Measurements from ENCODE around the gene SORL1.

Gene SORL1

DNA sequence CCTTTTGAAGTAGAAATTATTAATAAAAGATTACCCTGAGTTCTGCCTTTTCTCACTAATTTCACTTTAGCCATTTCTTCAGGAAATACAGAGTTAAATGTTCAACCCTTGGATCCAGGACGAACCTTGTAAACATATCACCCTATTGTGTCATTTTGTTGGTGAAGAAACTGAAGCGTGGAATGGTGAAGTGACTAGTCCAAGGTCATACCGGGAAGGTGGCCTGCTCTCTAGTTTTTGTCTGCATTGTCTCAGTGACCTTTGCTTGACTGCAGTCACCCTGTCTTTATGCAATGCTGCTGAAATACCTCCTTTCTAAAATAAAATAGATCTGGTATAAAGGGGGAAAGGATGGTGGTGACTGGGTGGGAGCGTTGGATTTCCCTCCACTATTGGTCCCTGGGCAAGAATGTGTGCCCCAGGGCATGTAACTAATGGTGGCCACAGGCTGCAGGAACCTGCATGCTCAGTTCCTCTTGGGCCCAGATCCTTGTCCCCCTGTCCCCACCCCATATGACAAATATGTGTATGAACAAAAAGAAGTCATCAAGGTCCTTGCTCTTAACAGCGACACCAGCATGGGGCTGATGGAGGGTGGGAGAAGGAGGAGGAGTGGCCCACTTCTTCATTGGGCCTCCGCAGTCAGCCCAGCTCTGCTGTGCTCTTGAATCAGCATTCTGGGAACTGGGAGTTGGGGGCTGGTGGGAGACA is 1.6 kb downstream of the SORL1 start:
- no peaks in the 10 kb centered on the region for H3K9me2 ChIP-seq (replicated peaks; ENCODE audit: low read depth, low read length)
- no peaks in the 10 kb centered on the region for H3K27me3 ChIP-seq (ENCODE audit: insufficient read depth, low read length, poor library complexity, severe bottlenecking)
- peaks cover 66% of the 10 kb centered on the region for H3K79me2 ChIP-seq (ENCODE audit: insufficient read depth, low read length)
- peak overlapping the region; percentile 76 for H3K9ac ChIP-seq (ENCODE audit: low read depth, low read length, poor library complexity, severe bottlenecking)
- no peaks in the 10 kb centered on the region for H3K9me3 ChIP-seq (ENCODE audit: insufficient read depth, low read depth, low read length)
- H2AFZ ChIP-seq (ENCODE audit: low read length), result no peak overlapping the region
- TF ChIP-seq EZH2phosphoT487 (IDR thresholded peaks at IDR 0.05; ENCODE audit: borderline replicate concordance), result no peak
- TF ChIP-seq, protein P1, sequence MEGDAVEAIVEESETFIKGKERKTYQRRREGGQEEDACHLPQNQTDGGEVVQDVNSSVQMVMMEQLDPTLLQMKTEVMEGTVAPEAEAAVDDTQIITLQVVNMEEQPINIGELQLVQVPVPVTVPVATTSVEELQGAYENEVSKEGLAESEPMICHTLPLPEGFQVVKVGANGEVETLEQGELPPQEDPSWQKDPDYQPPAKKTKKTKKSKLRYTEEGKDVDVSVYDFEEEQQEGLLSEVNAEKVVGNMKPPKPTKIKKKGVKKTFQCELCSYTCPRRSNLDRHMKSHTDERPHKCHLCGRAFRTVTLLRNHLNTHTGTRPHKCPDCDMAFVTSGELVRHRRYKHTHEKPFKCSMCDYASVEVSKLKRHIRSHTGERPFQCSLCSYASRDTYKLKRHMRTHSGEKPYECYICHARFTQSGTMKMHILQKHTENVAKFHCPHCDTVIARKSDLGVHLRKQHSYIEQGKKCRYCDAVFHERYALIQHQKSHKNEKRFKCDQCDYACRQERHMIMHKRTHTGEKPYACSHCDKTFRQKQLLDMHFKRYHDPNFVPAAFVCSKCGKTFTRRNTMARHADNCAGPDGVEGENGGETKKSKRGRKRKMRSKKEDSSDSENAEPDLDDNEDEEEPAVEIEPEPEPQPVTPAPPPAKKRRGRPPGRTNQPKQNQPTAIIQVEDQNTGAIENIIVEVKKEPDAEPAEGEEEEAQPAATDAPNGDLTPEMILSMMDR (conservative IDR thresholded peaks at IDR 0.05; ENCODE audit: low read length), result no peak
- no peaks in the 10 kb centered on the region for H3K36me3 ChIP-seq (ENCODE audit: insufficient read depth, low read length)
- peak overlapping the region; percentile 87 for H3K4me2 ChIP-seq (ENCODE audit: low read depth, low read length, poor library complexity, severe bottlenecking)
- peaks cover 82% of the 10 kb centered on the region for H3K4me1 ChIP-seq (ENCODE audit: insufficient read depth, low read length, poor library complexity, severe bottlenecking)
- H3K4me3 ChIP-seq (ENCODE audit: low read length, poor library complexity, severe bottlenecking), result peak overlapping the region; percentile 78
- H4K20me1 ChIP-seq (ENCODE audit: insufficient read depth, low read length, poor library complexity, severe bottlenecking), result peaks cover 13% of the 10 kb centered on the region
- no peaks in the 10 kb centered on the region for H3F3A ChIP-seq (ENCODE audit: low read depth)

DNA sequence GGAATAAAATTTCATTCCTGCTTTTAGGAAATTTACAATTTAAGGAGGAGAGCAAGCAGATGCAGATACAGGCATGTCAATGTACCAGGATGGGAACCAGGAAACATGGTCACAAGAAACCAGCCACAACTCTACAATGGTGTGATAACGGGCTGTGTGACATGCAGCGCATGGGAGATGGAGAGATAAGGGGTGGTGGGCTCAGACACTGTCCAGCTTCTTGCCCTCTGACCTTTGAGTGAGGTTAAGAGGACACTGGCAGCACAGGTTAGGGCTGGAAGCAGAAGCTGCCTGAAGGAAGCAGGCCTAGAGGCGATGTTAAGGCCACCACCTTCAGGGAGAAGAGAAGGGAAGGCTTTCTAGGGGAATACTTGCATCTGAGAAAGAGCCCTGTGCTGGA is 3.0 kb downstream of the SORL1 start:
- peaks cover 79% of the 10 kb centered on the region for H3K79me2 ChIP-seq (ENCODE audit: insufficient read depth, low read length)
- peaks cover 86% of the 10 kb centered on the region for H3K4me1 ChIP-seq (ENCODE audit: insufficient read depth, low read length, poor library complexity, severe bottlenecking)

DNA sequence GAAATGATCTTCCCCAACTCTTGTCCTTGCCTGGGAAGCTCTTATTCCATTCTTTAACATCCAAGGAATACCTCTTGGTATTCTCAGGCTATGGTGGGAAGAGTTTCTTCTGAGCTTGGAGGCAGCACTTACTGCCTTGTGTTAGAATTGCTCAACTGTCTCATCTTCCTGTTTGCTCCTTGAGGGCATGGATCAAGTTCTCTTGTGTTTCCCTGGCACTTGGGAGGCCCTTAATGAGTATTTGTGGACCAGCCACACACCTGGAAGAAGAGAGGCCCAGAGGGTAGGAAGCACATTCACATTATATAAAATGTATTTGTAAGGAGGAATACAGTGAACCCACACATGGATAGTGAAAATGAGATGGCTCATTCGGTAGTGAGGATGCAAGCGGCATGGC is 4.0 kb downstream of the SORL1 start:
- H2AFZ ChIP-seq (ENCODE audit: low read length), result no peak overlapping the region
- H3K27me3 ChIP-seq (ENCODE audit: insufficient read depth, low read length, poor library complexity, severe bottlenecking), result no peaks in the 10 kb centered on the region
- TF ChIP-seq, protein P1 (conservative IDR thresholded peaks at IDR 0.05; ENCODE audit: low read length), result no peak
- TF ChIP-seq EZH2phosphoT487 (IDR thresholded peaks at IDR 0.05; ENCODE audit: borderline replicate concordance), result no peak
- peaks cover 84% of the 10 kb centered on the region for H3K4me1 ChIP-seq (ENCODE audit: insufficient read depth, low read length, poor library complexity, severe bottlenecking)
- peak overlapping the region; percentile 87 for H3K4me2 ChIP-seq (ENCODE audit: low read depth, low read length, poor library complexity, severe bottlenecking)
- peaks cover 26% of the 10 kb centered on the region for H4K20me1 ChIP-seq (ENCODE audit: insufficient read depth, low read length, poor library complexity, severe bottlenecking)
- H3K4me3 ChIP-seq (ENCODE audit: low read length, poor library complexity, severe bottlenecking), result peak overlapping the region; percentile 78
- H3K9me2 ChIP-seq (replicated peaks; ENCODE audit: low read depth, low read length), result no peaks in the 10 kb centered on the region
- peaks cover 90% of the 10 kb centered on the region for H3K79me2 ChIP-seq (ENCODE audit: insufficient read depth, low read length)
- H3F3A ChIP-seq (ENCODE audit: low read depth), result no peaks in the 10 kb centered on the region
- no peaks in the 10 kb centered on the region for H3K9me3 ChIP-seq (ENCODE audit: insufficient read depth, low read depth, low read length)
- no peaks in the 10 kb centered on the region for H3K36me3 ChIP-seq (ENCODE audit: insufficient read depth, low read length)
- H3K9ac ChIP-seq (ENCODE audit: low read depth, low read length, poor library complexity, severe bottlenecking), result peak overlapping the region; percentile 76

More for the DNA sequence above, 3.0 kb downstream of the SORL1 start:
- Histone ChIP-seq H3K36me3 (ENCODE audit: insufficient read depth, low read length) (no peaks in the 10 kb centered on the region), H3K9me3 (ENCODE audit: insufficient read depth, low read depth, low read length) (no peaks in the 10 kb centered on the region), H3K27me3 (ENCODE audit: insufficient read depth, low read length, poor library complexity, severe bottlenecking) (no peaks in the 10 kb centered on the region), H2AFZ (ENCODE audit: low read length) (no peak overlapping the region), H4K20me1 (ENCODE audit: insufficient read depth, low read length, poor library complexity, severe bottlenecking) (peaks cover 25% of the 10 kb centered on the region), H3K4me2 (ENCODE audit: low read depth, low read length, poor library complexity, severe bottlenecking) (peak overlapping the region; percentile 87), H3K9ac (ENCODE audit: low read depth, low read length, poor library complexity, severe bottlenecking) (peak overlapping the region; percentile 76), H3F3A (ENCODE audit: low read depth) (no peaks in the 10 kb centered on the region), H3K9me2 (replicated peaks; ENCODE audit: low read depth, low read length) (no peaks in the 10 kb centered on the region), H3K4me3 (ENCODE audit: low read length, poor library complexity, severe bottlenecking) (peak overlapping the region; percentile 78)
- TF ChIP-seq EZH2phosphoT487 (IDR thresholded peaks at IDR 0.05; ENCODE audit: borderline replicate concordance), result no peak
- TF ChIP-seq, protein P1 (conservative IDR thresholded peaks at IDR 0.05; ENCODE audit: low read length), result no peak

Measured in Loucy (cell line).